Endothelial cell of umbilical vein (primary cell): Measurements from ENCODE around the gene PRMT7. TPM values are rescaled to one million over a fixed set of nuclear protein-coding genes. Genes with fewer than 3 reads are reported as not detected.

Source experiments
- Bru-seq: library from RNA; stranded (reverse); fragments of 400-500 nt; gene quantifications from one replicate; lab custom pipeline; 2021; lab: Mats Ljungman, UMichigan
- BruChase-seq, 2 experiments: library from RNA; stranded (reverse); fragments of 400-500 nt; gene quantifications; one replicate each; lab custom pipeline; 2021; lab: Mats Ljungman, UMichigan
- BruUV-seq: library from RNA; stranded (reverse); fragments of 400-500 nt; replicated peaks from 2 replicates; lab custom pipeline; 2021; lab: Mats Ljungman, UMichigan
- CTCF ChIA-PET: fragments of 300-600, 350-600 bp; sonication (Branson Sonifier 250); formaldehyde crosslinking; loops from one replicate; lab custom pipeline; 2021; ENCODE audit warnings: antibody characterized with exemption, inconsistent platforms; lab: Charles Lee
- POLR2A ChIA-PET: fragments of 300-600, 350-600 bp; sonication (Branson Sonifier 250); formaldehyde crosslinking; loops from one replicate; lab custom pipeline; 2021; ENCODE audit warnings: antibody characterized with exemption, inconsistent platforms; lab: Charles Lee
- DNase-seq: peaks from one replicate; pipeline ENCODE4 v3.0.0-alpha.2; 2011; ENCODE audit warnings: low read depth, low spot score
- FAIRE-seq: peaks from 2 replicates; lab custom pipeline; 2011; peaks lifted over from hg19 to GRCh38; lab: Jason Lieb, UNC
- H2AFZ ChIP-seq: 2 replicates; pipeline ENCODE4 v1.6.0; 2012; ENCODE audit warnings: low read depth, low read length, control low read depth, inconsistent platforms
- H3K27ac ChIP-seq: 2 replicates; pipeline ENCODE4 v1.5.1; 2011; ENCODE audit warnings: low read depth, mild to moderate bottlenecking, control low read depth, low read length, moderate library complexity; ENCODE audit not compliant: insufficient read depth
- H3K27me3 ChIP-seq, 2 experiments: 2 replicates each; pipeline versions ENCODE4 v1.6.0 to v1.6.1; 2011; ENCODE audit warnings: low read length in 2 of 2, mixed read lengths in 1 of 2; ENCODE audit not compliant: control insufficient read depth in 2 of 2, insufficient read depth in 2 of 2
- H3K36me3 ChIP-seq, 2 experiments: 2 replicates in 1 of 2; 3 replicates in 1 of 2; pipeline ENCODE4 v1.5.1; 2011; ENCODE audit warnings: low read length in 2 of 2, mild to moderate bottlenecking in 1 of 2, moderate library complexity in 1 of 2; ENCODE audit not compliant: control insufficient read depth in 2 of 2, insufficient read depth in 2 of 2; ENCODE audit errors: extremely low read depth in 1 of 2
- H3K4me1 ChIP-seq: 3 replicates; pipeline ENCODE4 v1.5.1; 2011; ENCODE audit warnings: mild to moderate bottlenecking, low read length; ENCODE audit not compliant: control insufficient read depth, insufficient read depth; ENCODE audit errors: extremely low read depth
- H3K4me2 ChIP-seq: 2 replicates; pipeline ENCODE4 v1.6.1; 2011; ENCODE audit warnings: low read length, control low read depth, mixed read lengths; ENCODE audit not compliant: insufficient read depth
- H3K4me3 ChIP-seq, 3 experiments: fragments of 200-600 bp in 1 of 3; sonication (generic), shearing (Covaris generic) in 1 of 3; replicated peaks in 1 of 3; 2 replicates each; pipeline ENCODE4 v1.5.1; 2011 to 2016; ENCODE audit warnings: control low read depth in 3 of 3, low read length in 3 of 3, mild to moderate bottlenecking in 2 of 3, inconsistent platforms in 1 of 3, low read depth in 1 of 3, moderate library complexity in 1 of 3; ENCODE audit not compliant: insufficient read depth in 1 of 3
- H3K79me2 ChIP-seq: 2 replicates; pipeline ENCODE4 v1.6.0; 2012; ENCODE audit warnings: low read length, inconsistent platforms; ENCODE audit not compliant: control insufficient read depth, insufficient read depth
- H3K9ac ChIP-seq: replicated peaks from 2 replicates; pipeline ENCODE3; 2011; ENCODE audit warnings: low read length, control low read depth; ENCODE audit not compliant: insufficient read depth; ENCODE audit errors: extremely low read depth
- H3K9me1 ChIP-seq: replicated peaks from 3 replicates; pipeline ENCODE4 v1.6.0; 2011; ENCODE audit warnings: mild to moderate bottlenecking, low read length; ENCODE audit not compliant: control insufficient read depth, insufficient read depth; ENCODE audit errors: extremely low read depth
- H3K9me3 ChIP-seq: replicated peaks from 2 replicates; pipeline ENCODE4 v1.5.1; 2012; ENCODE audit warnings: low read length, inconsistent platforms; ENCODE audit not compliant: control insufficient read depth, insufficient read depth
- H4K20me1 ChIP-seq: replicated peaks from 2 replicates; pipeline ENCODE3; 2011; ENCODE audit warnings: mild to moderate bottlenecking, low read length; ENCODE audit not compliant: control insufficient read depth, insufficient read depth; ENCODE audit errors: extremely low read depth
- EZH2 ChIP-seq: IDR thresholded peaks from 2 replicates; pipeline ENCODE4 v1.6.1; 2012; ENCODE audit warnings: borderline replicate concordance, low read depth, mild to moderate bottlenecking, moderate library complexity, low read length, inconsistent platforms; ENCODE audit not compliant: severe bottlenecking
- FOS ChIP-seq: IDR thresholded peaks from 2 replicates; pipeline ENCODE4 v1.6.1; 2011; ENCODE audit warnings: mild to moderate bottlenecking, low read length, moderate library complexity, borderline replicate concordance; ENCODE audit not compliant: insufficient read depth
- GATA2 ChIP-seq: IDR thresholded peaks from 2 replicates; pipeline ENCODE4 v1.7.0; 2011; ENCODE audit warnings: low read depth, mild to moderate bottlenecking, moderate library complexity, mixed read lengths, low read length; ENCODE audit not compliant: insufficient read length, insufficient read depth
- JUN ChIP-seq: IDR thresholded peaks from 2 replicates; pipeline ENCODE4 v1.6.1; 2011; ENCODE audit warnings: borderline replicate concordance, low read depth; ENCODE audit not compliant: insufficient read length, insufficient read depth
- MYC ChIP-seq: IDR thresholded peaks from one replicate; pipeline ENCODE4 v1.6.1; 2011; ENCODE audit warnings: mild to moderate bottlenecking, low read depth, low read length
- POLR2A ChIP-seq: IDR thresholded peaks from 2 replicates; pipeline ENCODE4 v1.6.1; 2012; ENCODE audit warnings: low read depth, mild to moderate bottlenecking, control low read depth, low read length
- POLR2AphosphoS5 ChIP-seq: IDR thresholded peaks from 2 replicates; pipeline ENCODE4 v1.6.1; 2012; ENCODE audit warnings: low read depth, mild to moderate bottlenecking, control low read depth, low read length, moderate library complexity; ENCODE audit not compliant: insufficient read depth
- dilution Hi-C: fragments of 300-500 bp; cut with MboI; formaldehyde crosslinking; loops from one replicate; pipeline ENCODE4 v1.15.0; 2019; ENCODE audit warnings: low sequenced_read_pairs; ENCODE audit not compliant: extremely low pct_ligation_motif_present
- intact Hi-C: fragments of 100-400 bp; cut with micrococcal nuclease; formaldehyde crosslinking; loops from one replicate; pipeline ENCODE4 v1.10.0; 2022
- long read RNA-seq: library from polyadenylated mRNA; stranded (forward); transcript quantifications from one replicate; pipeline ENCODE4 v2.0.0, GENCODE V29; 2021
- polyA minus RNA-seq, 3 experiments: library from RNA; depleted of rRNA, polyadenylated mRNA; stranded (reverse); fragments of >200 nt; gene quantifications; 1 replicate in 1 of 3; 2 replicates in 2 of 3; pipeline ENCODE4 v1.2.3, GENCODE V29; 2011
- polyA plus RNA-seq, 4 experiments: library from polyadenylated mRNA; depleted of rRNA in 3 of 4; stranded (reverse) in 3 of 4; unstranded in 1 of 4; fragments of >200 nt; gene quantifications; 2 replicates each; pipeline versions ENCODE4 v1.2.1 to v1.2.3, GENCODE V29; 2011 to 2012; ENCODE audit warnings: missing spikeins in 1 of 4
- total RNA-seq: library from RNA; stranded (reverse); gene quantifications from 2 replicates; pipeline ENCODE4 v1.2.3, GENCODE V29; 2021
- TF ChIP-seq, protein P1 (sequence below), 2 donors: IDR thresholded peaks; 1 replicate in 1 of 2; 2 replicates in 1 of 2; pipeline ENCODE4 v1.5.1; 2011; ENCODE audit warnings: low read length in 2 of 2, mild to moderate bottlenecking in 2 of 2, moderate library complexity in 2 of 2, control low read depth in 1 of 2, inconsistent platforms in 1 of 2, low read depth in 1 of 2; ENCODE audit not compliant: insufficient read depth in 1 of 2; ENCODE audit errors: extremely low read depth in 1 of 2
- TF ChIP-seq, protein P2 (sequence below): IDR thresholded peaks from 2 replicates; pipeline ENCODE4 v1.6.1; 2011; ENCODE audit not compliant: insufficient read depth, insufficient read length

The PRMT7 gene, protein sequence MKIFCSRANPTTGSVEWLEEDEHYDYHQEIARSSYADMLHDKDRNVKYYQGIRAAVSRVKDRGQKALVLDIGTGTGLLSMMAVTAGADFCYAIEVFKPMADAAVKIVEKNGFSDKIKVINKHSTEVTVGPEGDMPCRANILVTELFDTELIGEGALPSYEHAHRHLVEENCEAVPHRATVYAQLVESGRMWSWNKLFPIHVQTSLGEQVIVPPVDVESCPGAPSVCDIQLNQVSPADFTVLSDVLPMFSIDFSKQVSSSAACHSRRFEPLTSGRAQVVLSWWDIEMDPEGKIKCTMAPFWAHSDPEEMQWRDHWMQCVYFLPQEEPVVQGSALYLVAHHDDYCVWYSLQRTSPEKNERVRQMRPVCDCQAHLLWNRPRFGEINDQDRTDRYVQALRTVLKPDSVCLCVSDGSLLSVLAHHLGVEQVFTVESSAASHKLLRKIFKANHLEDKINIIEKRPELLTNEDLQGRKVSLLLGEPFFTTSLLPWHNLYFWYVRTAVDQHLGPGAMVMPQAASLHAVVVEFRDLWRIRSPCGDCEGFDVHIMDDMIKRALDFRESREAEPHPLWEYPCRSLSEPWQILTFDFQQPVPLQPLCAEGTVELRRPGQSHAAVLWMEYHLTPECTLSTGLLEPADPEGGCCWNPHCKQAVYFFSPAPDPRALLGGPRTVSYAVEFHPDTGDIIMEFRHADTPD
- 33.8 and 43.4 TPM in 2 replicates for total RNA-seq
- polyA plus RNA-seq, result 54.6 and 57.9 TPM in 2 replicates
- polyA plus RNA-seq (2011; cell fraction: cytosol; rRNA removed), result 30.6 and 34.2 TPM in 2 replicates
- 255 and 271 TPM in 2 replicates for polyA plus RNA-seq (2011; cell fraction: nucleus; rRNA removed)
- polyA plus RNA-seq (2012), result 29.6 and 30.4 TPM in 2 replicates
- polyA minus RNA-seq, result 52.7 and 66.7 TPM in 2 replicates
- polyA minus RNA-seq (2011; cell fraction: cytosol; rRNA and poly(A)+ RNA removed), result 44.1 TPM
- polyA minus RNA-seq (2011; cell fraction: nucleus; rRNA and poly(A)+ RNA removed), result 52.5 and 55.0 TPM in 2 replicates
- percentile 60 among the genes with signal in this experiment for Bru-seq, nascent RNA
- BruChase-seq, experiment 1, labeled RNA remaining after a 6-hour chase, result percentile 62 among the genes with signal in this experiment
- BruChase-seq, experiment 2, labeled RNA remaining after a 2-hour chase, result percentile 69 among the genes with signal in this experiment
- long read RNA-seq, full-length matches to known transcripts, result 6 of 82 reads
- long read RNA-seq, partial matches to known transcripts, result 5 of 82 reads
- long read RNA-seq, other reads (novel, unspliced or antisense), result 71 of 82 reads

DNA sequence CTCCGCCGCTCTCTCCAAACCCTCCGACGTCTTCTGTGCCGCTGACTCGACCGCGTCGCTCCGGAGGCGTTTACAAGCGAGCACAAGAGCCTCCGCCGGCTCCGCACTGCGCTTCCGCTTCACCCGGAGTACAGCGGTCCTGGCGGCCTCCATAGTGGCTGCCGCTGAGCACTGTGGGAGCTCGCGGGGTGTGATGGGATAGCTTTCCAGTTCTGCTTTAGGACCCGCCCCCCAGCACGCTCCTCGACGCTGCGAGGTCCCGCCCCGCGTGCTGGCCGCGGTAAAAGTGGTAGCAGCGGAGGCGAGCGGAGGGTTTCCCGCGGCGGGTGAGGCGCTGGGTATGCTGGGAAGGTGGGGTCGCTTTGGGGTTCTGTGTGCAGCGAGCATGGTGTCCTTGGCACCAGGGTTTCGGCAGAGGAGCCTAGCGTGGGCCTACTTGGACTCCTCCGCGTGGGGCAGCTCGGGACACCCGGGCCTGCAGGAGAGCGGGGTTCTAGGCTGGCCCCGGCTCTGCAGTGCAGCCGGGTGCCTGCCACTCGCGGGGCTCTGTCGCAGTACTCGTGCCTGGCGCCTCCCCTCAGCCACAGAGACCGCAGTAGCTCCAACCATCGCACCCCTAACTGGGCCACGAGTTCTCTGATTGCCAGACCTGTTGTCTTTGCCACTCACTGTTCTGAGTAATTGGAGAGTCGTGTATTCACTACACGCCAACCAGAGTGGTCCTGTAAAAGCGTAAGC is at the start of gene PRMT7, which contains the start of gene SLC7A6OS:
PRMT7 (plus strand) TSS at position 246 of the 738 bp plus-strand sequence. CDS start 4,961 bp downstream, outside the sequence.
SLC7A6OS (minus strand) TSS at position 173 of the 738 bp plus-strand sequence; CDS start at position 153, 20 bp downstream.
- dilution Hi-C loops (no loop called here), intact Hi-C loops (loop anchor here (1.0 to 2.0 kb wide), 4 partner anchors 14 to 46 kb away; no protein-coding TSS in a partner anchor)
- DNase-seq, result peak; percentile 95
- Histone ChIP-seq H4K20me1 (no peaks in the 10 kb centered on the region), H3K9me1 (no peaks in the 10 kb centered on the region), H3K27ac (peak within 1 kb of the TSS; percentile 58), H3K36me3 (peaks cover 5 to 9% of the 10 kb centered on the region in 2 experiments), H3K4me2 (peak within 1 kb of the TSS; percentile 91), H3K9ac (peak within 1 kb of the TSS; percentile 85), H3K9me3 (no peaks in the 10 kb centered on the region), H3K4me3 (peak within 1 kb of the TSS; percentile 80 to 84 (median 83)), H3K79me2 (peaks cover 61% of the 10 kb centered on the region), H2AFZ (peak within 1 kb of the TSS; percentile 95), H3K27me3 (no peaks in the 10 kb centered on the region), H3K4me1 (peaks cover 20% of the 10 kb centered on the region)
- TF ChIP-seq, protein P1, sequence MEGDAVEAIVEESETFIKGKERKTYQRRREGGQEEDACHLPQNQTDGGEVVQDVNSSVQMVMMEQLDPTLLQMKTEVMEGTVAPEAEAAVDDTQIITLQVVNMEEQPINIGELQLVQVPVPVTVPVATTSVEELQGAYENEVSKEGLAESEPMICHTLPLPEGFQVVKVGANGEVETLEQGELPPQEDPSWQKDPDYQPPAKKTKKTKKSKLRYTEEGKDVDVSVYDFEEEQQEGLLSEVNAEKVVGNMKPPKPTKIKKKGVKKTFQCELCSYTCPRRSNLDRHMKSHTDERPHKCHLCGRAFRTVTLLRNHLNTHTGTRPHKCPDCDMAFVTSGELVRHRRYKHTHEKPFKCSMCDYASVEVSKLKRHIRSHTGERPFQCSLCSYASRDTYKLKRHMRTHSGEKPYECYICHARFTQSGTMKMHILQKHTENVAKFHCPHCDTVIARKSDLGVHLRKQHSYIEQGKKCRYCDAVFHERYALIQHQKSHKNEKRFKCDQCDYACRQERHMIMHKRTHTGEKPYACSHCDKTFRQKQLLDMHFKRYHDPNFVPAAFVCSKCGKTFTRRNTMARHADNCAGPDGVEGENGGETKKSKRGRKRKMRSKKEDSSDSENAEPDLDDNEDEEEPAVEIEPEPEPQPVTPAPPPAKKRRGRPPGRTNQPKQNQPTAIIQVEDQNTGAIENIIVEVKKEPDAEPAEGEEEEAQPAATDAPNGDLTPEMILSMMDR (IDR thresholded peaks at IDR 0.05; ENCODE audit: extremely low read depth in 1 of 2, insufficient read depth in 1 of 2, low read depth in 1 of 2, low read length in 2 of 2), result no peak
- peak; percentile 85 for TF ChIP-seq POLR2AphosphoS5
- no peak for TF ChIP-seq JUN
- no peak for TF ChIP-seq FOS
- TF ChIP-seq POLR2A, result peak; percentile 96
- TF ChIP-seq, protein P2, sequence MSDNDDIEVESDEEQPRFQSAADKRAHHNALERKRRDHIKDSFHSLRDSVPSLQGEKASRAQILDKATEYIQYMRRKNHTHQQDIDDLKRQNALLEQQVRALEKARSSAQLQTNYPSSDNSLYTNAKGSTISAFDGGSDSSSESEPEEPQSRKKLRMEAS, result peak; percentile 61
- no peak for TF ChIP-seq MYC
- TF ChIP-seq GATA2, result no peak
- no peak for TF ChIP-seq EZH2
- POLR2A ChIA-PET, result interaction anchor here (0.6 to 1.4 kb wide), 10 partner anchors 12 to 651 kb away, joined by 3 to 7 read pairs (median 3); partner anchors contain the start of gene ACD
- BruUV-seq, result no TSS peak
- CTCF ChIA-PET, result interaction anchor here (0.6 to 2.0 kb wide), 12 partner anchors 14 to 66 kb away, joined by 3 to 51 read pairs (median 4); partner anchors contain the start of genes PLA2G15 and SLC7A6
- peak; percentile 96 for FAIRE-seq
